Medulla oblongata (tissue), 1 donor: ENCODE measurements around the gene NPHP4.
"Not testable (repeated sequence)": the region's sequence is repeated elsewhere in the genome, so short reads cannot be mapped to it uniquely, and the experiment has no call there.

Experiments used
- DNase-seq: peaks from one replicate; pipeline ENCODE4 v3.0.0-alpha.2; 2015; ENCODE audit errors: extremely low spot score

The NPHP4 gene

GRCh38 chr1:5855196-5855897, 136.9 kb downstream of the NPHP4 start:
- no peak for DNase-seq

- DNase-seq = no peak
Observed at GRCh38 chr1:5854754-5855153, 137.5 kb downstream of the NPHP4 start.

DNA sequence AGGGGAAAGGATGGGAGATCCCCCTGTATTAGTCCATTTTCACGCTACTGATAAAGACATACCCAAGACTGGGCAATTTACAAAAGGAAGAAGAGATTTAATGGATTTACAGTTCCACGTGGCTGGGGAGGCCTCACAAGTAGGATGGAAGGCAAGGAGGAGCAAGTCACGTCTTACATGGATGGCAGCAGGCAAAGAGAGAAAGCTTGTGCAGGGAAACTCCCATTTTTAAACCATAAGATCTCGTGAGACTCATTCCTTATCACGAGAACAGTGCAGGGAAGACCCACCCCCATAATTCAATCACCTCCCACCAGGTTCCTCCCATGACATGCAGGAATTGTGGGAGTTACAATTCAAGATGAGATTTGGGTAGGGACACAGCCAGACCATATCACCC, 138.4 kb downstream of the NPHP4 start:
- DNase-seq = not testable (repeated sequence)

DNA sequence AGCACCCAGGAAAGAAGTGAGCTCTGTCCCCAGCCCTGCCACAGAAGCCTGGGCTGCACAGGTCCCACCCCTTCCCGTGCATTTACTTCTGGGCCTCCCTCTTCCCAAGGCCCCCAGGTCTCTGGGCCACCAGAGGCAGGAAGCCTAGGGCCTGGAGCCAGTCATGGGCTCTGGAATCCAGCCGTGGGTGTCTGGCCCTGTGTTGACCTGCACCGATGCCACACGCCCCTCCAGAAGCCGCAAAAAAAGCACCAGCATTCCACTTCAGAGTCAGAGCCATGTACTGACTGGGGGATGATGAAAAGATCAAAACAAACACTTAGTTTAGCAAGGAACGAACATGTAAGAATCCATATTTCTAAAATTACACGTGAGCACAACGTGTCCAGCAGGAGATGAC, 141.7 kb downstream of the NPHP4 start:
- no peak for DNase-seq

GRCh38 chr1:5849550-5849949, 142.7 kb downstream of the NPHP4 start:
- DNase-seq = no peak

DNA sequence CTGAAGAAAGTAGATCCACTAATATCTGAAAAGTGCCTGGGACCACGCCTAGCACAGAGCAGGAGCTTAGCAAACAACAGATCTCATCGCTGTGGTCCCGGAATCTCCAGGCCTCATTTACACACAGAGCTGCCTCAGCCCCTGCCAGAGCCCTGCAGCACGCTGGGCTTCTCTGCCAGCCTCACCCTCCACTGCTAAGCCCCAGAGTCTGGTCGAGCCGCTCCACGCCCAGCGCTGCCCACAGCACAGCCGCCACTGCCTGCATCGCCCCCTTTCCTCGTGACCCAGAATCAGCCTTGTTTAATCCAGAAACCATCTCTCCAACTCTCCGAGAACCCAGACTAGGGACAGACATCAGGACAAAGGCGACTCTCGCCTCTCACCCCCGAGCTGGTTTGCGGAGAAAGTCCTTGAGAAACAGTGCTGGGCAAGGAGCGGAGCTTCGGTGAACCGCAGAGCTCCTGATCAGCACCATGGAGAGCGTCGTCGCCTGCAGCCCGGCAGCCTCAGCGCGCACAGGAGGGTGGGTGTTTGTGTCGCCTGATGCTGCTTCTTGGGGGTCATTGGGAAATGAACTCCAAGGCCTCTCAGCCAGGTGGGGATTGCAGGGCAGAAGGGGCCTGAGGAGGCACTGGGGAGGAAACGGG, 145.1 kb downstream of the NPHP4 start:
- no peak for DNase-seq

DNA sequence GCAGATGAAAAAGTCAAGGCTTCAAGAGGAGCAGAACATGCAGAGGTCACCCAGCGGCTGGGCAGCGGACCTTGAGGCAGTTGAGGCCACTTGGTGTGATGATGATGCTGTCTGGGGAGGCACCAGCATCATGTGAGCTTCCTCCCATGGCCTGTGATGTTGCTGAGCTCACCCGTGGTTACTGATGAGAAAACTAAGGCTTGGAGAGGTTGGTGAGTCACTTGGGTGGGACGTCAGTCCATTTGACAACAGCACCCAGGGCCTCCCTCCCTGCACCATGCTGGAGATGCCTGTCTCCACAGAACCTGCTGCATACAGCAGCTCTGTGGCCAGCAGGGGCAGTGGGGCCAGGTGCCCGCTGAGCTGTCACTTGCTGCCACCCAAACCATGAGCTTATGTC, 146.8 kb downstream of the NPHP4 start:
- no peak for DNase-seq

DNA sequence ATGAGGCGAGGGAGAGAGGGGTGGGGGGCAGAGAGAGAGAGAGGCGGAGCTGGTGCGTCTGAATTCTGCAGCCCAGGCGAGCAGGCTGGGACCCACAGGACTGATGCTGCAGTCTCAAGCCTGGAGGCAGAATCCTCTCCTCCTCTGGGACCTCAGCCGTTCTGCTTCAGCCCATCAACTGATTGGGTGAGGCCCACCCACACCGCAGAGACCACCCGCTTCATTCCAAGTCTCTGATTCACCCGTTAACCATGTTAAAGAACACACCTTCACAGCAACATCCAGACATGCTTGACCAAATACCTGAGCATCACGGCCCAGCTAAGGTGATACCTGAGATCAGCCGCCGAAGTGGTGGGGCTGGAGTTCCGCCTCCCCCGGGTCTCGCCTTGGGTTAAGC, 147.8 kb downstream of the NPHP4 start:
- DNase-seq = no peak

GRCh38 chr1:5843521-5844096, 148.6 kb downstream of the NPHP4 start:
- no peak for DNase-seq

GRCh38 chr1:5842679-5843078, 149.5 kb downstream of the NPHP4 start:
- no peak for DNase-seq

GRCh38 chr1:5840551-5841001, 151.6 kb downstream of the NPHP4 start:
- DNase-seq = no peak

DNA sequence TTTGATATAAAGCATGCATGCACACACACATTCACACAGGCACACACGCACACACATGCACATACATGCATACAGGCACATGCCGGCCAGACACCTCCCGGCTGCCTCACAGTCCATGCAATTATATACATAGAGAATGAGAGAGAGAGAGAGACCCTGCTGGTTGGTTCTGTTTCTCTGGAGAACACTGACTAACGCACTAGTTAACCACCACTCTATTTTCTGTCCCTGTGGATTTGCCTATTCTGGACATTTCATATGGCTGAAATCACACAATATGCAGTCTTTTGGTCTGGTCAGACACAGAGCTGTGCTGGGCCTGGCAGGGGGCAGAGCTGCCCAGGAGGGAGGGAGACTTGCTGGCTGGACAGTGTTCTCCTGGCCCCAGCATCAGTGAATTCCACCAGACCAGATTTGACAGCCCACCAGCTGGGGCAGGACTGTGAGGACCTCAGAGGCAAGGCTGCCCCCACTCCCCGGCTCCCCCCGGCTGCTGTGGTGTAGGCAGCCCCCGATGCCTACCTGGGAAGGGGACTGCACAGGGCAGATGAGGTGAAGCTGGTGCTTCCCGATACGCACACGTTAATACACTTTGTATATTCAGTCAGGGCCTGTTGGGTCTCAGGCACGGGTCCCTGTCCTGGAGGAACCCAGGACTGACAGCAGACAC, 152.2 kb downstream of the NPHP4 start:
- no peak for DNase-seq

DNA sequence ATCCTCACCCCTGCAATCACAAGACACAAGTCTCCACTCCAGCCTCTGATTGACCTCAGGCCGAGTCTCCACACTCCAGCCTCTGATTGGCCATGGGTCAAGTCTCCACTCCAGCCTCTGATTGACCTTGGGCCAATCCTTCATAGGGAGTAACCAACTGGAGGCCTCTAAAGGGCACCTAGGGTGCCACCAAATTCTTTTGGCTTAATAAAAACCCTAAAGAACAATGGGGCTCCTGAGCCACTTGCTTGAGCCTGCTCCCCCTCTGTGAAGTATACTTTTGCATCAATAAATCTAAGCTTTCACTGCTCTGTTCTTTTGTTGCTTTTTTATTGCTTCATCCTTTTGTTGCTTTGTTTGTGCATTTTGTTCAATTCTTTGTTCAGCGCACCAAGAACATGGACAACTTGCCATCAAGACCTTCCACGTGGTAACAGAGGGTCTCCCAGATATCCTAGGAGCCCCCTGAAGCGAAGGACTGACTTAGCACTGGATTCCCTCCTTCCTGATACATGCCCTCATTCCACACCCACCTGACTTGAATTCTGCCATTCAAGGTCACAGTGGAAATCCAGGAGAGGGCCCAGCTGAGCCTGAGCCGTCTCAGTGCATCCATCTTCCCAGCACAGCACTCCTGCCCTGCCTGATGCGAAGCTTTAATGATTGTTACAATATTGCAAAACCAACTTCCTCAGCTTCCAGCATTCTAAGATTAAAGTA, 152.9 kb downstream of the NPHP4 start:
- DNase-seq = no peak

- no peak for DNase-seq
Observed at GRCh38 chr1:5837976-5838653, 154.1 kb downstream of the NPHP4 start.

- no peak for DNase-seq
Observed at GRCh38 chr1:5836776-5837440, 155.3 kb downstream of the NPHP4 start.

GRCh38 chr1:5835179-5835562, 157.1 kb downstream of the NPHP4 start:
- no peak for DNase-seq

- DNase-seq = no peak
Observed at GRCh38 chr1:5834477-5835178, 157.6 kb downstream of the NPHP4 start.

DNA sequence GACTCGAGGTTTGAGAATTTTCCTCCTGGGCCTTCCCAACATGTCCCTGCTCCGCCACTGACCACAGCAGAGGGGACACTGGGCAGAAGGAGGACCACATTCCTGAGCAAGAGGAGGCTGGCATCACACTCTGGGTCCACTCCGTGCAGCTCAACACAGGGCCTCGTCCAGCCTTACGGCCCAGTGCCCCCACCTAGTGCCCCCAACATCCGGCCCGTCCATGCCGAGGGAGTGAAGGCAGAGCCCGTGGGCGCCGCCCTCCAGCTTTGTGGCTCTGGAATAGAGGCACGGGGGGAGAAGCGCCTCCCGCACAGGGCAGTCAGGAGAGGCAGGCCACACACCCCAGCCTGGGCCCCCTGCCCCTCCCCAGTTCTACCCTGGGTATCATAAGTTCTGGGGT, 158.3 kb downstream of the NPHP4 start:
- no peak for DNase-seq

- DNase-seq = no peak
Observed at GRCh38 chr1:5832916-5833895, 159.0 kb downstream of the NPHP4 start.
